Gastroesophageal sphincter (tissue), 4 donors: ENCODE results near the gene DUSP16. TPM values are rescaled to one million over a fixed set of nuclear protein-coding genes. Genes with fewer than 3 reads are reported as not detected.
A peak's percentile ranks its signal among the peaks of the same experiment; 100 is the strongest.
"Not testable (repeated sequence)": the region's sequence is repeated elsewhere in the genome, so short reads cannot be mapped to it uniquely, and the experiment has no call there.

ENCODE experiments used
- ATAC-seq: fragments of 150-250 bp; one replicate; pipeline ENCODE4 v1.9.1; 2016; ENCODE audit warnings: mild to moderate bottlenecking, moderate library complexity
- H3K27ac ChIP-seq, 4 donors: fragments of 200-600 bp; sonication (generic) in 3 of 4; 1 replicate in 3 of 4; 2 replicates in 1 of 4; pipeline ENCODE4 v1.5.1; 2016 to 2019
- H3K27me3 ChIP-seq: fragments of 200-600 bp; sonication (generic); one replicate; pipeline ENCODE4 v1.5.1; 2019
- H3K36me3 ChIP-seq, 2 donors: fragments of 200-600 bp; sonication (generic); one replicate each; pipeline ENCODE4 v1.5.1; 2019; ENCODE audit warnings: control low read depth in 1 of 2
- H3K4me1 ChIP-seq, 3 donors: fragments of 200-600 bp; sonication (generic); 1 replicate in 2 of 3; 2 replicates in 1 of 3; pipeline ENCODE4 v1.5.1; 2016 to 2019; ENCODE audit warnings: control low read depth in 2 of 3
- H3K4me3 ChIP-seq, 2 donors: fragments of 200-600 bp; sonication (generic); one replicate each; pipeline ENCODE4 v1.5.1; 2019; ENCODE audit warnings: mild to moderate bottlenecking in 1 of 2, moderate library complexity in 1 of 2
- H3K9me3 ChIP-seq, 3 donors: fragments of 200-600 bp; sonication (generic); one replicate each; pipeline ENCODE4 v1.5.1; 2017 to 2019; ENCODE audit warnings: control low read depth in 2 of 3
- CTCF ChIP-seq, 4 experiments: fragments of 200-600 bp in 2 of 4; fragments of 450-650 bp in 2 of 4; sonication (generic) in 1 of 4; IDR thresholded peaks; one replicate each; pipeline ENCODE4 v1.5.1; 2017 to 2019; ENCODE audit warnings: antibody characterized with exemption in 4 of 4, mild to moderate bottlenecking in 2 of 4, moderate library complexity in 2 of 4
- EP300 ChIP-seq: sonication (generic); formaldehyde crosslinking; IDR thresholded peaks from one replicate; pipeline ENCODE4 v1.6.1; 2017; ENCODE audit warnings: antibody characterized with exemption, mild to moderate bottlenecking
- POLR2A ChIP-seq, 2 donors: fragments of 450-650 bp; IDR thresholded peaks; one replicate each; pipeline ENCODE4 v1.6.1; 2017; ENCODE audit warnings: antibody characterized with exemption in 2 of 2, mild to moderate bottlenecking in 2 of 2, moderate library complexity in 1 of 2
- POLR2AphosphoS5 ChIP-seq: sonication (generic); formaldehyde crosslinking; IDR thresholded peaks from one replicate; pipeline ENCODE4 v1.6.1; 2017; ENCODE audit warnings: antibody characterized with exemption
- WGBS, 2 donors: methylation state at CpG; one replicate each; pipeline ENCODE4 v1.1.5; 2018; ENCODE audit warnings: low coverage in 1 of 2; 5-methylcytosine and 5-hydroxymethylcytosine counted together
- total RNA-seq, 4 donors: library from RNA; depleted of rRNA; stranded (reverse); fragments of >200 nt; gene quantifications; one replicate each; pipeline ENCODE4 v1.1.0, GENCODE V29; 2016

DUSP16 gene
- total RNA-seq, 4 donors from 2014 or later = 14.7 to 20.1 (median 17.1) TPM

GRCh38 chr12:12582895-12583303 is 20.2 kb upstream of the DUSP16 start:
- 76 to 78% methylated on average over 6 of the region's 6 CpGs for WGBS, 2 donors

GRCh38 chr12:12582193-12582881 is 19.7 kb upstream of the DUSP16 start:
- H3K9me3 ChIP-seq = no peaks in the 10 kb centered on the region
- H3K27ac ChIP-seq = no peak overlapping the region
- 80 to 90% methylated on average over 2 to 4 of the region's 4 CpGs for WGBS, 2 donors
- no peaks in the 10 kb centered on the region for H3K36me3 ChIP-seq
- no peaks in the 10 kb centered on the region for H3K27me3 ChIP-seq
- H3K4me1 ChIP-seq = no peaks in the 10 kb centered on the region
- no peak for TF ChIP-seq POLR2A (IDR thresholded peaks at IDR 0.05)
- no peak overlapping the region for H3K4me3 ChIP-seq
- ATAC-seq = no peak

More at GRCh38 chr12:12582895-12583303, 20.2 kb upstream of the DUSP16 start:
- Histone ChIP-seq H3K4me1 (no peaks in the 10 kb centered on the region), H3K4me3 (no peak overlapping the region), H3K27ac (no peak overlapping the region), H3K27me3 (no peaks in the 10 kb centered on the region), H3K9me3 (no peaks in the 10 kb centered on the region), H3K36me3 (no peaks in the 10 kb centered on the region)
- no peak for ATAC-seq
- no peak for TF ChIP-seq EP300
- TF ChIP-seq CTCF (IDR thresholded peaks at IDR 0.05) = no peak
- TF ChIP-seq POLR2AphosphoS5 = no peak
- TF ChIP-seq POLR2A (IDR thresholded peaks at IDR 0.05) = no peak

- ATAC-seq, H3K36me3 ChIP-seq: not testable (repeated sequence)
Observed at GRCh38 chr12:12580716-12581115, 18.1 kb upstream of the DUSP16 start.

GRCh38 chr12:12577786-12578185 is 15.1 kb upstream of the DUSP16 start:
- Histone ChIP-seq H3K36me3 (no peaks in the 10 kb centered on the region), H3K27ac (no peak overlapping the region), H3K4me3 (no peak overlapping the region), H3K4me1 (peaks cover 0 to under 1% (median 0%) of the 10 kb centered on the region in 3 donors), H3K27me3 (no peaks in the 10 kb centered on the region), H3K9me3 (no peaks in the 10 kb centered on the region)
- TF ChIP-seq EP300 (no peak), POLR2A (IDR thresholded peaks at IDR 0.05) (no peak), CTCF (IDR thresholded peaks at IDR 0.05) (no peak), POLR2AphosphoS5 (no peak)
- no peak for ATAC-seq
- 85% methylated on average over 3 of the region's 3 CpGs; no CpG with 5 or more reads in 1 of the 2 donors for WGBS, 2 donors

More at GRCh38 chr12:12580716-12581115, 18.1 kb upstream of the DUSP16 start:
- not testable (repeated sequence) for H3K4me1 ChIP-seq, H3K27ac ChIP-seq, H3K4me3 ChIP-seq, H3K27me3 ChIP-seq, H3K9me3 ChIP-seq
- 86 to 94% methylated on average over 1 of the region's 1 CpG for WGBS, 2 donors

- Histone ChIP-seq H3K27me3 (no peaks in the 10 kb centered on the region), H3K36me3 (no peaks in the 10 kb centered on the region), H3K4me1 (peaks cover 0 to 6% (median 0%) of the 10 kb centered on the region in 3 donors), H3K4me3 (peak overlapping the region in 1 of 2 donors; percentile 10), H3K9me3 (no peaks in the 10 kb centered on the region), H3K27ac (peak overlapping the region; percentile 40 to 73 (median 57))
- ATAC-seq = no peak
- WGBS, 2 donors = 17 to 39% methylated on average over 1 of the region's 3 CpGs
- TF ChIP-seq POLR2AphosphoS5 (no peak), POLR2A (IDR thresholded peaks at IDR 0.05) (no peak), EP300 (no peak), CTCF (IDR thresholded peaks at IDR 0.05) (no peak)
Observed at GRCh38 chr12:12572659-12573058, 10.0 kb upstream of the DUSP16 start.

GRCh38 chr12:12565971-12566370 is 3.3 kb upstream of the DUSP16 start:
- not testable (repeated sequence) for H3K4me3 ChIP-seq, H3K27me3 ChIP-seq, H3K36me3 ChIP-seq, H3K27ac ChIP-seq, H3K9me3 ChIP-seq, ATAC-seq
- peaks cover 0 to 20% (median 7%) of the 10 kb centered on the region in 3 donors for H3K4me1 ChIP-seq
- no CpG with 5 or more reads among the region's 32 CpGs for WGBS, 2 donors
